SW 1271 (cell line): Measurements from ENCODE around the gene CEMIP2.
"Not testable (repeated sequence)": the region's sequence is repeated elsewhere in the genome, so short reads cannot be mapped to it uniquely, and the experiment has no call there.

Experiments used
- DNase-seq, 2 experiments: peaks; one replicate each; lab custom pipeline; 2025; lab: John Stamatoyannopoulos, UW

The CEMIP2 gene

GRCh38 chr9:71675105-71675856 is 93.0 kb downstream of the CEMIP2 start:
- no peak for DNase-seq

- DNase-seq, result no peak
Observed at GRCh38 chr9:71672573-71672972, 95.7 kb downstream of the CEMIP2 start.

GRCh38 chr9:71671289-71671688 is 97.0 kb downstream of the CEMIP2 start:
- DNase-seq, result no peak

GRCh38 chr9:71670121-71670520 is 98.2 kb downstream of the CEMIP2 start:
- DNase-seq, result no peak

- no peak for DNase-seq
Observed at GRCh38 chr9:71669284-71669995, 98.9 kb downstream of the CEMIP2 start.

- no peak for DNase-seq
Observed at GRCh38 chr9:71668717-71669116, 99.6 kb downstream of the CEMIP2 start.

GRCh38 chr9:71665247-71665646 is 103.1 kb downstream of the CEMIP2 start:
- DNase-seq, result no peak

GRCh38 chr9:71664566-71664965 is 103.7 kb downstream of the CEMIP2 start:
- no peak for DNase-seq

GRCh38 chr9:71663931-71664459 is 104.3 kb downstream of the CEMIP2 start:
- no peak for DNase-seq

- no peak for DNase-seq
Observed at GRCh38 chr9:71663216-71663615, 105.1 kb downstream of the CEMIP2 start.

GRCh38 chr9:71662082-71662481 is 106.2 kb downstream of the CEMIP2 start:
- no peak for DNase-seq

GRCh38 chr9:71657276-71657675 is 111.0 kb downstream of the CEMIP2 start:
- not testable (repeated sequence) for DNase-seq

- DNase-seq, result no peak
Observed at GRCh38 chr9:71656496-71656895, 111.8 kb downstream of the CEMIP2 start.

GRCh38 chr9:71655778-71656177 is 112.5 kb downstream of the CEMIP2 start:
- DNase-seq, result no peak

GRCh38 chr9:71655141-71655540 is 113.2 kb downstream of the CEMIP2 start:
- DNase-seq, result no peak

GRCh38 chr9:71652480-71652879 is 115.8 kb downstream of the CEMIP2 start:
- DNase-seq, result no peak

GRCh38 chr9:71648453-71648852 is 119.9 kb downstream of the CEMIP2 start:
- no peak for DNase-seq

- DNase-seq, result peak in 1 of 2 experiments; percentile 54
Observed at GRCh38 chr9:71647094-71647591, 121.2 kb downstream of the CEMIP2 start.

GRCh38 chr9:71646131-71646530 is 122.2 kb downstream of the CEMIP2 start:
- DNase-seq, result no peak

- DNase-seq, result no peak
Observed at GRCh38 chr9:71644819-71645362, 123.4 kb downstream of the CEMIP2 start.

GRCh38 chr9:71643330-71643729 is 125.0 kb downstream of the CEMIP2 start:
- no peak for DNase-seq

- DNase-seq, result no peak
Observed at GRCh38 chr9:71642056-71642455, 126.3 kb downstream of the CEMIP2 start.

GRCh38 chr9:71638627-71639026 is 129.7 kb downstream of the CEMIP2 start:
- DNase-seq, result no peak
